ENCODE data around the gene SULT4A1. TPM values are rescaled to one million over a fixed set of nuclear protein-coding genes. Genes with fewer than 3 reads are reported as not detected.

Gene SULT4A1
- total RNA-seq, 1 donor from 2014 or later, result 5.9 TPM

GRCh38 chr22:43894122-43894521 is 31.8 kb upstream of the SULT4A1 start:
- Histone ChIP-seq H3K9ac (ENCODE audit: low read length) (no peak overlapping the region), H4K20me1 (ENCODE audit: insufficient read depth, low read length) (no peaks in the 10 kb centered on the region), H3K27ac (ENCODE audit: low read depth, low read length) (no peak overlapping the region), H3K4me1 (ENCODE audit: insufficient read depth, low read length) (peaks cover 23% of the 10 kb centered on the region), H3K4me3 (ENCODE audit: insufficient read depth, low read depth, low read length) (no peak overlapping the region), H3K9me3 (ENCODE audit: insufficient read depth, low read depth, low read length) (no peaks in the 10 kb centered on the region), H2AFZ (ENCODE audit: low read depth, low read length) (no peak overlapping the region), H3K4me2 (ENCODE audit: low read length) (no peak overlapping the region), H3K79me2 (ENCODE audit: insufficient read depth, low read length) (no peaks in the 10 kb centered on the region), H3K27me3 (ENCODE audit: insufficient read depth, low read length) (peaks cover 30% of the 10 kb centered on the region), H3K36me3 (ENCODE audit: insufficient read depth, low read length) (no peaks in the 10 kb centered on the region)
- no peaks in the 10 kb centered on the region for H3K9me3 Mint-ChIP-seq (ENCODE audit: unreplicated experiment)
- no peak overlapping the region for H3K27ac Mint-ChIP-seq (ENCODE audit: unreplicated experiment)
- TF ChIP-seq EZH2 (IDR thresholded peaks at IDR 0.05; ENCODE audit: insufficient read depth, low read length) (no peak), CTCF (IDR thresholded peaks at IDR 0.05; ENCODE audit: insufficient read depth, low read depth, low read length) (no peak)
- peaks cover 51% of the 10 kb centered on the region for H3K27me3 Mint-ChIP-seq (ENCODE audit: low read depth, unreplicated experiment)
- FAIRE-seq, result no peak
- no peak for DNase-seq (ENCODE audit: low read depth)
- no peak overlapping the region for H3K4me3 Mint-ChIP-seq (ENCODE audit: unreplicated experiment)
- peaks cover 8% of the 10 kb centered on the region for H3K4me1 Mint-ChIP-seq (ENCODE audit: low read depth, unreplicated experiment)
- no peaks in the 10 kb centered on the region for H3K36me3 Mint-ChIP-seq (ENCODE audit: low read depth, unreplicated experiment)

- Histone ChIP-seq H3K27me3 (ENCODE audit: insufficient read depth, low read length) (peaks cover 30% of the 10 kb centered on the region), H2AFZ (ENCODE audit: low read depth, low read length) (no peak overlapping the region), H3K36me3 (ENCODE audit: insufficient read depth, low read length) (no peaks in the 10 kb centered on the region), H3K4me1 (ENCODE audit: insufficient read depth, low read length) (peaks cover 19% of the 10 kb centered on the region), H3K79me2 (ENCODE audit: insufficient read depth, low read length) (no peaks in the 10 kb centered on the region), H3K4me3 (ENCODE audit: insufficient read depth, low read depth, low read length) (no peak overlapping the region), H3K9ac (ENCODE audit: low read length) (no peak overlapping the region), H3K27ac (ENCODE audit: low read depth, low read length) (no peak overlapping the region), H4K20me1 (ENCODE audit: insufficient read depth, low read length) (no peaks in the 10 kb centered on the region), H3K4me2 (ENCODE audit: low read length) (no peak overlapping the region), H3K9me3 (ENCODE audit: insufficient read depth, low read depth, low read length) (no peaks in the 10 kb centered on the region)
- no peak for FAIRE-seq
- Mint-ChIP-seq H3K4me1 (ENCODE audit: low read depth, unreplicated experiment) (peaks cover 8% of the 10 kb centered on the region), H3K27me3 (ENCODE audit: low read depth, unreplicated experiment) (peaks cover 58% of the 10 kb centered on the region), H3K4me3 (ENCODE audit: unreplicated experiment) (no peak overlapping the region), H3K27ac (ENCODE audit: unreplicated experiment) (no peak overlapping the region), H3K9me3 (ENCODE audit: unreplicated experiment) (no peaks in the 10 kb centered on the region), H3K36me3 (ENCODE audit: low read depth, unreplicated experiment) (no peaks in the 10 kb centered on the region)
- no peak for TF ChIP-seq EZH2 (IDR thresholded peaks at IDR 0.05; ENCODE audit: insufficient read depth, low read length)
- TF ChIP-seq CTCF (IDR thresholded peaks at IDR 0.05; ENCODE audit: insufficient read depth, low read depth, low read length), result no peak
- DNase-seq (ENCODE audit: low read depth), result no peak
Observed at GRCh38 chr22:43893266-43893665, 31.0 kb upstream of the SULT4A1 start.

- no peak overlapping the region for H2AFZ ChIP-seq (ENCODE audit: low read depth, low read length)
- no peak for FAIRE-seq
Observed at GRCh38 chr22:43892183-43892894, 30.0 kb upstream of the SULT4A1 start.

More at GRCh38 chr22:43892183-43892894, 30.0 kb upstream of the SULT4A1 start:
- no peaks in the 10 kb centered on the region for H3K79me2 ChIP-seq (ENCODE audit: insufficient read depth, low read length)
- no peak overlapping the region for H3K4me3 ChIP-seq (ENCODE audit: insufficient read depth, low read depth, low read length)
- H4K20me1 ChIP-seq (ENCODE audit: insufficient read depth, low read length), result no peaks in the 10 kb centered on the region
- no peaks in the 10 kb centered on the region for H3K36me3 ChIP-seq (ENCODE audit: insufficient read depth, low read length)
- H3K27me3 ChIP-seq (ENCODE audit: insufficient read depth, low read length), result peaks cover 30% of the 10 kb centered on the region
- H3K9me3 ChIP-seq (ENCODE audit: insufficient read depth, low read depth, low read length), result no peaks in the 10 kb centered on the region
- peaks cover 1% of the 10 kb centered on the region for H3K4me1 Mint-ChIP-seq (ENCODE audit: low read depth, unreplicated experiment)
- DNase-seq (ENCODE audit: low read depth), result no peak
- TF ChIP-seq EZH2 (IDR thresholded peaks at IDR 0.05; ENCODE audit: insufficient read depth, low read length) (no peak), CTCF (IDR thresholded peaks at IDR 0.05; ENCODE audit: insufficient read depth, low read depth, low read length) (no peak)
- H3K9ac ChIP-seq (ENCODE audit: low read length), result no peak overlapping the region
- H3K4me1 ChIP-seq (ENCODE audit: insufficient read depth, low read length), result peaks cover 9% of the 10 kb centered on the region
- H3K4me3 Mint-ChIP-seq (ENCODE audit: unreplicated experiment), result no peak overlapping the region
- H3K4me2 ChIP-seq (ENCODE audit: low read length), result peak overlapping the region; percentile 79
- H3K36me3 Mint-ChIP-seq (ENCODE audit: low read depth, unreplicated experiment), result no peaks in the 10 kb centered on the region
- H3K27ac ChIP-seq (ENCODE audit: low read depth, low read length), result no peak overlapping the region
- H3K27ac Mint-ChIP-seq (ENCODE audit: unreplicated experiment), result no peak overlapping the region
- peaks cover 61% of the 10 kb centered on the region for H3K27me3 Mint-ChIP-seq (ENCODE audit: low read depth, unreplicated experiment)
- no peaks in the 10 kb centered on the region for H3K9me3 Mint-ChIP-seq (ENCODE audit: unreplicated experiment)
